Breast epithelium (tissue), 3 donors: ENCODE results near the gene FOXD2.
A peak's percentile ranks its signal among the peaks of the same experiment; 100 is the strongest.

Experiments used
- POLR2A ChIP-seq: fragments of 450-650 bp; IDR thresholded peaks from one replicate; pipeline ENCODE4 v1.6.1; 2016; ENCODE audit warnings: antibody characterized with exemption, mild to moderate bottlenecking, moderate library complexity
- POLR2AphosphoS5 ChIP-seq, 3 donors: sonication (generic); formaldehyde crosslinking; IDR thresholded peaks; one replicate each; pipeline ENCODE4 v1.6.1; 2017; ENCODE audit warnings: antibody characterized with exemption in 3 of 3
- TF ChIP-seq, protein P1 (sequence below), 3 donors: fragments of 450-650 bp; IDR thresholded peaks; one replicate each; pipeline ENCODE4 v1.5.1; 2016 to 2017; ENCODE audit warnings: antibody characterized with exemption in 3 of 3, mild to moderate bottlenecking in 3 of 3, moderate library complexity in 3 of 3

DNA sequence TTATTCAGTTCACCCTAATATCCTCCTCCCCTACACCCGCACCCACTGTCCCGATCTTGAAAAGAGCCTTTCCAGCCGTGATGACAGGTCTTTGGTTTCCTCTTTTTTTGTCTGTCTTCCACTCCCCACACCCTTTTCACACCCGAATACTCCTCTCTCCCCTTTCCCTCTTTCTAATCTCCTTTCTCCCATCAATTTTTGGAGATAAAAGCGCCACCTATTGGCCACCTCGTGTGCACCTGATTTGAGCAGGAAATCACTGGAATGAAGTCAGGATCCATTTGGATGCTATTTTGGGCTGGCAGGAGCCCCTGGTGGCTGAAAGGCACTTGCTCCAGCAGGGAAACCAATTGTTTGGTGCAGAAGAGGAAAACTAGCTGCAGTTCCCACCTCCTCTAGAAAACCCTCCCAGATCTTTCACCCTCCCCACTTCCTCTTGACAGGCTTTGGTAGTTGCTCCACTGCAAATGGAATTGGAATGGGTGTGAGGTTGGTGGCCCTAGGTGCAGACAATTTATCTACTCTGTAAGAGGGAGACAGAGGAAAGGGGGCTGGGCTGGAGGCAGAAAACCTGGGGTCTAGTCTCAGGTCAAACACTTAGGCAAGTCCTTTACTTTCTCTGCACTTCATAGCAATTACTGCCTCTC, 13.4 kb upstream of the FOXD2 start:
- TF ChIP-seq, protein P1, sequence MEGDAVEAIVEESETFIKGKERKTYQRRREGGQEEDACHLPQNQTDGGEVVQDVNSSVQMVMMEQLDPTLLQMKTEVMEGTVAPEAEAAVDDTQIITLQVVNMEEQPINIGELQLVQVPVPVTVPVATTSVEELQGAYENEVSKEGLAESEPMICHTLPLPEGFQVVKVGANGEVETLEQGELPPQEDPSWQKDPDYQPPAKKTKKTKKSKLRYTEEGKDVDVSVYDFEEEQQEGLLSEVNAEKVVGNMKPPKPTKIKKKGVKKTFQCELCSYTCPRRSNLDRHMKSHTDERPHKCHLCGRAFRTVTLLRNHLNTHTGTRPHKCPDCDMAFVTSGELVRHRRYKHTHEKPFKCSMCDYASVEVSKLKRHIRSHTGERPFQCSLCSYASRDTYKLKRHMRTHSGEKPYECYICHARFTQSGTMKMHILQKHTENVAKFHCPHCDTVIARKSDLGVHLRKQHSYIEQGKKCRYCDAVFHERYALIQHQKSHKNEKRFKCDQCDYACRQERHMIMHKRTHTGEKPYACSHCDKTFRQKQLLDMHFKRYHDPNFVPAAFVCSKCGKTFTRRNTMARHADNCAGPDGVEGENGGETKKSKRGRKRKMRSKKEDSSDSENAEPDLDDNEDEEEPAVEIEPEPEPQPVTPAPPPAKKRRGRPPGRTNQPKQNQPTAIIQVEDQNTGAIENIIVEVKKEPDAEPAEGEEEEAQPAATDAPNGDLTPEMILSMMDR (IDR thresholded peaks at IDR 0.05), result peak in 2 of 3 donors; percentile 55 to 59
- TF ChIP-seq POLR2A, result no peak
- no peak for TF ChIP-seq POLR2AphosphoS5 (IDR thresholded peaks at IDR 0.05)
